RWPE1 (cell line): ENCODE measurements around the gene IER5L.

Source experiments
- CTCF ChIA-PET: fragments of 350-600 bp; sonication (Branson Sonifier 250); formaldehyde crosslinking; extraction: SDS; loops from one replicate; lab custom pipeline; 2021; lab: Yijun Ruan, JAX
- POLR2A ChIA-PET: fragments of 400-600 bp; formaldehyde crosslinking; extraction: SDS; loops from one replicate; lab custom pipeline; 2020; ENCODE audit warnings: antibody characterized with exemption; ENCODE audit not compliant: low non-redundant PET; lab: Yijun Ruan, JAX
- DNase-seq: peaks from one replicate; pipeline ENCODE4 v3.0.0; 2012; ENCODE audit warnings: low spot score
- H3K27ac ChIP-seq: fragments of 450-650 bp; 2 replicates; pipeline ENCODE4 v1.5.1; 2017
- CTCF ChIP-seq: fragments of 450-650 bp; conservative IDR thresholded peaks from 2 replicates; pipeline ENCODE4 v1.5.1; 2017; ENCODE audit warnings: low read depth, mild to moderate bottlenecking

Gene IER5L

GRCh38 chr9:129175515-129175824, 2.6 kb downstream of the IER5L start:
- no peak for TF ChIP-seq CTCF
- POLR2A ChIA-PET = interaction anchor here (0.6 to 5.8 kb wide), 7 partner anchors 13 to 432 kb away, joined by 3 to 81 read pairs (median 4); no protein-coding TSS in a partner anchor
- CTCF ChIA-PET = interaction anchor here (0.6 to 5.8 kb wide), 9 partner anchors 9 to 444 kb away, joined by 3 to 63 read pairs (median 10); partner anchors contain the start of gene C9orf50
- no peak for DNase-seq
- H3K27ac ChIP-seq = peak overlapping the region; percentile 99

- ChIA-PET POLR2A (interaction anchor here (0.6 to 5.8 kb wide), 8 partner anchors 13 to 433 kb away, joined by 3 to 81 read pairs (median 4); no protein-coding TSS in a partner anchor), CTCF (interaction anchor here (0.5 to 5.8 kb wide), 34 partner anchors 9 to 562 kb away, joined by 3 to 63 read pairs (median 5); partner anchors contain the start of gene C9orf50)
- DNase-seq = peak; percentile 87
- no peak; the same call in 1 of the 2 replicates for TF ChIP-seq CTCF
- H3K27ac ChIP-seq = peak overlapping the region; percentile 99
Measured at GRCh38 chr9:129174724-129175514, 3.1 kb downstream of the IER5L start.

- peak; percentile 92 for DNase-seq
- peak overlapping the region; percentile 99 for H3K27ac ChIP-seq
- peak; percentile 100 for TF ChIP-seq CTCF
- POLR2A ChIA-PET = interaction anchor here (0.7 to 5.8 kb wide), 8 partner anchors 13 to 434 kb away, joined by 3 to 81 read pairs (median 4); no protein-coding TSS in a partner anchor
- CTCF ChIA-PET = interaction anchor here (0.5 to 5.8 kb wide), 48 partner anchors 8 to 639 kb away, joined by 3 to 63 read pairs (median 5); partner anchors contain the start of gene C9orf50
Measured at GRCh38 chr9:129174102-129174723, 3.8 kb downstream of the IER5L start.

GRCh38 chr9:129173296-129174101, 4.6 kb downstream of the IER5L start:
- peak overlapping the region; percentile 99 for H3K27ac ChIP-seq
- ChIA-PET CTCF (interaction anchor here (0.5 to 5.8 kb wide), 40 partner anchors 10 to 640 kb away, joined by 3 to 63 read pairs (median 5); partner anchors contain the start of gene C9orf50), POLR2A (interaction anchor here (1.0 to 5.8 kb wide), 4 partner anchors 16 to 310 kb away, joined by 3 to 81 read pairs (median 10); no protein-coding TSS in a partner anchor)
- no peak for TF ChIP-seq CTCF
- DNase-seq = no peak

- TF ChIP-seq CTCF = no peak
- ChIA-PET POLR2A (interaction anchor here (0.7 to 1.0 kb wide), 2 partner anchors 159 to 311 kb away, joined by 3 read pairs; no protein-coding TSS in a partner anchor), CTCF (interaction anchor here (0.5 to 5.8 kb wide), 10 partner anchors 15 to 458 kb away, joined by 3 to 63 read pairs (median 13); no protein-coding TSS in a partner anchor)
- peak overlapping the region; percentile 99; the same call in 1 of the 2 replicates for H3K27ac ChIP-seq
- DNase-seq = no peak
Measured at GRCh38 chr9:129172816-129173215, 5.2 kb downstream of the IER5L start.
